Measurements from ENCODE around the gene FNDC8. TPM values are rescaled to one million over a fixed set of nuclear protein-coding genes. Genes with fewer than 3 reads are reported as not detected.
"Not testable (repeated sequence)": the region's sequence is repeated elsewhere in the genome, so short reads cannot be mapped to it uniquely, and the experiment has no call there.

Gene FNDC8
- total RNA-seq, 2 experiments from 2014 or later: not detected

- TF ChIP-seq CTCF (IDR thresholded peaks at IDR 0.05): no peak
- Mint-ChIP-seq H3K4me3 (no peak overlapping the region), H3K9me3 (no peaks in the 10 kb centered on the region), H3K36me3 (ENCODE audit: low read depth) (no peaks in the 10 kb centered on the region), H3K27ac (no peak overlapping the region), H3K27me3 (no peaks in the 10 kb centered on the region), H3K4me1 (ENCODE audit: low read depth) (no peaks in the 10 kb centered on the region)
- ChIA-PET POLR2A (interaction anchor here (0.6 to 0.8 kb wide), 3 partner anchors 11 to 298 kb away, joined by 3 read pairs; no protein-coding TSS in a partner anchor), CTCF (interaction anchor here (0.9 kb wide), 1 partner anchor 9 kb away, joined by 3 read pairs; no protein-coding TSS in a partner anchor)
- intact Hi-C loops (cut with micrococcal nuclease): no loop called here
- DNase-seq (no peak), ATAC-seq (no peak)
Observed at GRCh38 chr17:35149941-35150340, 28.5 kb downstream of the FNDC8 start.

- DNase-seq; H3K27ac Mint-ChIP-seq; H3K27me3 Mint-ChIP-seq; intact Hi-C loops (cut with micrococcal nuclease); ATAC-seq; H3K4me3 Mint-ChIP-seq; H3K36me3 Mint-ChIP-seq (ENCODE audit: low read depth); H3K4me1 Mint-ChIP-seq (ENCODE audit: low read depth); POLR2A ChIA-PET; H3K9me3 Mint-ChIP-seq: not testable (repeated sequence)
- CTCF ChIA-PET: interaction anchor here (0.9 kb wide), 1 partner anchor 10 kb away, joined by 3 read pairs; no protein-coding TSS in a partner anchor
Observed at GRCh38 chr17:35151080-35151479, 29.7 kb downstream of the FNDC8 start.

GRCh38 chr17:35152421-35153140, 31.2 kb downstream of the FNDC8 start:
- Mint-ChIP-seq H3K4me1 (ENCODE audit: low read depth) (peaks cover 4% of the 10 kb centered on the region), H3K4me3 (no peak overlapping the region), H3K27me3 (no peaks in the 10 kb centered on the region), H3K9me3 (no peaks in the 10 kb centered on the region), H3K27ac (no peak overlapping the region), H3K36me3 (ENCODE audit: low read depth) (no peaks in the 10 kb centered on the region)
- no peak for DNase-seq
- no peak for TF ChIP-seq CTCF (IDR thresholded peaks at IDR 0.05)
- ATAC-seq: no peak
- POLR2A ChIA-PET: interaction anchor here (0.7 kb wide), 1 partner anchor 16 kb away, joined by 4 read pairs; no protein-coding TSS in a partner anchor
- CTCF ChIA-PET: interaction anchor here (1.0 kb wide), 2 partner anchors 11 to 18 kb away, joined by 3 read pairs; no protein-coding TSS in a partner anchor
- intact Hi-C loops (cut with micrococcal nuclease): no loop called here

GRCh38 chr17:35154196-35155165, 33.1 kb downstream of the FNDC8 start:
- no peaks in the 10 kb centered on the region for H3K9me3 Mint-ChIP-seq
- CTCF ChIA-PET: interaction anchor here (1.1 kb wide), 1 partner anchor 12 kb away, joined by 3 read pairs; no protein-coding TSS in a partner anchor
- intact Hi-C loops (cut with micrococcal nuclease): no loop called here
- TF ChIP-seq CTCF (IDR thresholded peaks at IDR 0.05): no peak
- ATAC-seq (no peak), DNase-seq (no peak)
- no peaks in the 10 kb centered on the region for H3K27me3 Mint-ChIP-seq
- POLR2A ChIA-PET: no interaction called here
- H3K36me3 Mint-ChIP-seq (ENCODE audit: low read depth): no peaks in the 10 kb centered on the region
- no peak overlapping the region for H3K4me3 Mint-ChIP-seq
- H3K27ac Mint-ChIP-seq: no peak overlapping the region
- peaks cover 7% of the 10 kb centered on the region for H3K4me1 Mint-ChIP-seq (ENCODE audit: low read depth)

GRCh38 chr17:35155246-35155645, 33.8 kb downstream of the FNDC8 start:
- DNase-seq (no peak), ATAC-seq (no peak)
- no peak for TF ChIP-seq CTCF (IDR thresholded peaks at IDR 0.05)
- H3K4me3 Mint-ChIP-seq: no peak overlapping the region
- POLR2A ChIA-PET: no interaction called here
- CTCF ChIA-PET: interaction anchor here (1.1 kb wide), 1 partner anchor 12 kb away, joined by 3 read pairs; no protein-coding TSS in a partner anchor
- intact Hi-C loops (cut with micrococcal nuclease): no loop called here
- H3K36me3 Mint-ChIP-seq (ENCODE audit: low read depth): no peaks in the 10 kb centered on the region
- H3K9me3 Mint-ChIP-seq: no peaks in the 10 kb centered on the region
- H3K27me3 Mint-ChIP-seq: no peaks in the 10 kb centered on the region
- H3K27ac Mint-ChIP-seq: no peak overlapping the region
- H3K4me1 Mint-ChIP-seq (ENCODE audit: low read depth): peaks cover 15% of the 10 kb centered on the region

Measured in activated CD8-positive, alpha-beta T cell treated with anti-CD3 and anti-CD28 coated beads for 36 hours (primary cell).